OCI-LY1 (cell line): ENCODE results near the gene KSR1.

Experiments used
- H2AFZ ChIP-seq: fragments of 200-600 bp; sonication (generic), shearing (Covaris generic); 2 replicates; pipeline ENCODE4 v1.6.0; 2014; ENCODE audit warnings: antibody characterized with exemption, mild to moderate bottlenecking, low read length
- H3F3A ChIP-seq: fragments of 200-600 bp; sonication (generic), shearing (Covaris generic); 2 replicates; pipeline ENCODE4 v1.6.0; 2014; ENCODE audit warnings: mild to moderate bottlenecking, antibody characterized with exemption, low read length, moderate library complexity; ENCODE audit not compliant: insufficient read depth
- H3K27ac ChIP-seq: fragments of 200-600 bp; sonication (generic); 2 replicates; pipeline ENCODE4 v1.5.1; 2014; ENCODE audit warnings: low read length, mixed run types, mild to moderate bottlenecking, low read depth; ENCODE audit not compliant: poor library complexity, severe bottlenecking
- H3K27me3 ChIP-seq: fragments of 200-600 bp; sonication (generic); 2 replicates; pipeline ENCODE4 v1.6.0; 2014; ENCODE audit warnings: antibody characterized with exemption, mild to moderate bottlenecking, low read length, moderate library complexity; ENCODE audit not compliant: insufficient read depth
- H3K36me3 ChIP-seq: fragments of 200-600 bp; sonication (generic); 2 replicates; pipeline ENCODE4 v1.6.1; 2014; ENCODE audit warnings: mild to moderate bottlenecking, antibody characterized with exemption, low read length, moderate library complexity, mixed read lengths; ENCODE audit not compliant: insufficient read depth
- H3K4me1 ChIP-seq: fragments of 200-600 bp; sonication (generic); 2 replicates; pipeline ENCODE4 v1.5.1; 2014; ENCODE audit warnings: mild to moderate bottlenecking, low read length, moderate library complexity; ENCODE audit not compliant: insufficient read depth, severe bottlenecking
- H3K4me2 ChIP-seq: fragments of 200-600 bp; sonication (generic), shearing (Covaris generic); 2 replicates; pipeline ENCODE4 v1.6.1; 2014; ENCODE audit warnings: low read length
- H3K4me3 ChIP-seq: fragments of 200-600 bp; sonication (generic); 2 replicates; pipeline ENCODE4 v1.5.1; 2014; ENCODE audit warnings: low read length, low read depth, mild to moderate bottlenecking, mixed read lengths; ENCODE audit not compliant: poor library complexity, severe bottlenecking
- H3K79me2 ChIP-seq: fragments of 200-600 bp; shearing (Covaris generic); 2 replicates; pipeline ENCODE4 v1.6.1; 2016; ENCODE audit warnings: mixed run types, low read length, mixed read lengths; ENCODE audit not compliant: insufficient read depth
- H3K9ac ChIP-seq: fragments of 200-600 bp; sonication (generic), shearing (Covaris generic); 2 replicates; pipeline ENCODE4 v1.6.1; 2014; ENCODE audit warnings: mild to moderate bottlenecking, low read length, mixed read lengths
- H3K9me2 ChIP-seq: fragments of 200-600 bp; sonication (generic), shearing (Covaris generic); 2 replicates; pipeline ENCODE4 v1.6.1; 2014; ENCODE audit warnings: low read depth, mild to moderate bottlenecking, low read length, mixed read lengths
- H3K9me3 ChIP-seq: fragments of 200-600 bp; shearing (Covaris generic); 2 replicates; pipeline ENCODE4 v1.6.1; 2014; ENCODE audit warnings: low read length, mixed read lengths
- H4K20me1 ChIP-seq: fragments of 200-600 bp; sonication (generic), shearing (Covaris generic); 2 replicates; pipeline ENCODE4 v1.6.0; 2016; ENCODE audit warnings: mild to moderate bottlenecking, low read length; ENCODE audit not compliant: insufficient read depth
- EZH2 ChIP-seq: fragments of 200-600 bp; sonication (generic), shearing (Covaris generic); IDR thresholded peaks from 2 replicates; pipeline ENCODE4 v1.8.0; 2017; ENCODE audit warnings: borderline replicate concordance, mixed run types, mild to moderate bottlenecking, antibody characterized with exemption, low read length, moderate library complexity, mixed read lengths
- TF ChIP-seq, protein P1 (sequence below): fragments of 200-600 bp; sonication (generic), shearing (Covaris generic); IDR thresholded peaks from 2 replicates; pipeline ENCODE4 v1.5.1; 2017; ENCODE audit warnings: mild to moderate bottlenecking, antibody characterized with exemption, low read length, moderate library complexity, mixed read lengths

Gene KSR1

DNA sequence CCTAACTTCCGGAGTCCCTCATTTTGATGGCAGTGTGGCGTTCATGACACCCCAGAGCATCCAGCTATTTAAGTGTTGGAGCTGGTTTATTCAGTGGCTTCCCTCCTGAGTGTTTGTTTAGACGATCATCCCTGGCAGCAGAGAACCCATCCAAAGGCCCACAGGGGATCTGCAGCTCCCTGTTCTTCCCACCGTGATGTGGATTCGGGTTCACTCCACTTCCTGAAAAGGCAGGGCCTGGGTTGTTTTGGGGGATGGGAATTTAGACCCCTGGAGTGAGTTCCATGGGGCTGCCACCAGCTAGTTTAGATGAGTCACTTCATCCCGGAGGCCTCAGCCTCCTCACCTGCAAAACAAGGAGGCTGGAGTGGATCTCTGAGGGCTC lies 2.3 kb downstream of the KSR1 start:
- no peaks in the 10 kb centered on the region for H4K20me1 ChIP-seq
- H3K27me3 ChIP-seq: no peaks in the 10 kb centered on the region; the same call in 1 of the 2 replicates
- H3K4me3 ChIP-seq: no peak overlapping the region
- no peak overlapping the region for H3K9ac ChIP-seq
- H3K79me2 ChIP-seq: no peaks in the 10 kb centered on the region
- no peak overlapping the region for H3K27ac ChIP-seq
- TF ChIP-seq EZH2: no peak
- H3K9me2 ChIP-seq: no peaks in the 10 kb centered on the region
- H3F3A ChIP-seq: no peaks in the 10 kb centered on the region
- H3K9me3 ChIP-seq: no peaks in the 10 kb centered on the region
- H3K36me3 ChIP-seq: no peaks in the 10 kb centered on the region
- H3K4me2 ChIP-seq: no peak overlapping the region
- no peak overlapping the region for H2AFZ ChIP-seq
- H3K4me1 ChIP-seq: peaks cover 8% of the 10 kb centered on the region

DNA sequence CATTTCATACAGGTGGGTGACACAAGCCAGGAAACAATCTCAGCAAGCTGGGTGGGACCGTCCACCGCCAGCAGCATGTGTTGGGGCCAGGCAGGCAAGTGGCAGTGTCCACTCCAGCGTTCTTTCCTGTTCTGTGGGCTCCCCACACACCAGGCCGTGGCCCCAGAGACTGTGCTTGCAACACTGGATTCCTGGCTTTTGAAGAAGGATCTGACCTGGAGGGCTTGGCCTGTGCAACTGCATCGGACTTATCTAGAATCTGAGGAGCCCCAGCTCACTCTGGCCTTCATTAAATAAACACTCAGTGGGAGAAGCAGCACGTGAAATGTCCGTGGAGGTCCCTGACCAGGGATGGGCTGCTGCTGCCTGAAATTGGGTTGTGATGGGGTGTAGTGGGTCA lies 3.2 kb downstream of the KSR1 start:
- Histone ChIP-seq H3K4me2 (no peak overlapping the region), H3K4me1 (peaks cover 8% of the 10 kb centered on the region), H4K20me1 (no peaks in the 10 kb centered on the region), H3F3A (no peaks in the 10 kb centered on the region), H2AFZ (no peak overlapping the region), H3K4me3 (no peak overlapping the region), H3K9me2 (no peaks in the 10 kb centered on the region), H3K27me3 (no peaks in the 10 kb centered on the region; the same call in 1 of the 2 replicates), H3K79me2 (no peaks in the 10 kb centered on the region), H3K36me3 (no peaks in the 10 kb centered on the region), H3K9ac (no peak overlapping the region), H3K9me3 (no peaks in the 10 kb centered on the region), H3K27ac (no peak overlapping the region)
- TF ChIP-seq, protein P1, sequence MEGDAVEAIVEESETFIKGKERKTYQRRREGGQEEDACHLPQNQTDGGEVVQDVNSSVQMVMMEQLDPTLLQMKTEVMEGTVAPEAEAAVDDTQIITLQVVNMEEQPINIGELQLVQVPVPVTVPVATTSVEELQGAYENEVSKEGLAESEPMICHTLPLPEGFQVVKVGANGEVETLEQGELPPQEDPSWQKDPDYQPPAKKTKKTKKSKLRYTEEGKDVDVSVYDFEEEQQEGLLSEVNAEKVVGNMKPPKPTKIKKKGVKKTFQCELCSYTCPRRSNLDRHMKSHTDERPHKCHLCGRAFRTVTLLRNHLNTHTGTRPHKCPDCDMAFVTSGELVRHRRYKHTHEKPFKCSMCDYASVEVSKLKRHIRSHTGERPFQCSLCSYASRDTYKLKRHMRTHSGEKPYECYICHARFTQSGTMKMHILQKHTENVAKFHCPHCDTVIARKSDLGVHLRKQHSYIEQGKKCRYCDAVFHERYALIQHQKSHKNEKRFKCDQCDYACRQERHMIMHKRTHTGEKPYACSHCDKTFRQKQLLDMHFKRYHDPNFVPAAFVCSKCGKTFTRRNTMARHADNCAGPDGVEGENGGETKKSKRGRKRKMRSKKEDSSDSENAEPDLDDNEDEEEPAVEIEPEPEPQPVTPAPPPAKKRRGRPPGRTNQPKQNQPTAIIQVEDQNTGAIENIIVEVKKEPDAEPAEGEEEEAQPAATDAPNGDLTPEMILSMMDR: no peak
- TF ChIP-seq EZH2: no peak

DNA sequence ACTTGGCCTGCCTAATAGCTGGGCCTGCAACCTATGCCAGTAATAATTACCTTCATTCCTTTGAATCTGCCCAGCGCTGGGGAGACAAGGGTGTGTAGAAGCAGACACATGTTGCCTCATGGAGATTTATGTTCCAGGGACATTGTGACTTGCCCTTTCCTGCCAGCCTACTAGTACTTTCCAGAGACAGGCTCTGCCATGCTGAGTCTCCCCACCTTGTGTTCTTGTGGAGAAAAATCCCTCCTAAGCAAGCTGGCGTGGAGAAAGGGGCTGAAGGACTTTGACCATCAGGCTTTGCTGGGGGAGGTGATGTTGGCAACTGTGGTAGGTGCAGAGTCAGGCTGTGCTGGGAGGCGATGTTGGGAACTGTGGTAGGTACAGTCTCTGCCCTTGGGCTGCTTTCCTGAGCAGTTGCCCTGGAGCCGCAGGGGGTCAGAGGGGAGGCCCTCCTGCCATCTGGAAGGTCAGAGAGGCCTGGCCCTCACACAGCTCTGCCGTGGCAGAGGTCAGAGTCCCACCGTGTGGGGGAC lies 4.0 kb downstream of the KSR1 start:
- Histone ChIP-seq H2AFZ (no peak overlapping the region), H3K27me3 (no peaks in the 10 kb centered on the region; the same call in 1 of the 2 replicates), H3K36me3 (no peaks in the 10 kb centered on the region), H3K4me1 (peaks cover 8% of the 10 kb centered on the region), H3K27ac (no peak overlapping the region), H3K4me3 (no peak overlapping the region), H4K20me1 (no peaks in the 10 kb centered on the region), H3K79me2 (no peaks in the 10 kb centered on the region), H3K4me2 (no peak overlapping the region), H3F3A (no peaks in the 10 kb centered on the region), H3K9ac (no peak overlapping the region), H3K9me3 (no peaks in the 10 kb centered on the region), H3K9me2 (no peaks in the 10 kb centered on the region)
- TF ChIP-seq, protein P1: no peak
- no peak for TF ChIP-seq EZH2

DNA sequence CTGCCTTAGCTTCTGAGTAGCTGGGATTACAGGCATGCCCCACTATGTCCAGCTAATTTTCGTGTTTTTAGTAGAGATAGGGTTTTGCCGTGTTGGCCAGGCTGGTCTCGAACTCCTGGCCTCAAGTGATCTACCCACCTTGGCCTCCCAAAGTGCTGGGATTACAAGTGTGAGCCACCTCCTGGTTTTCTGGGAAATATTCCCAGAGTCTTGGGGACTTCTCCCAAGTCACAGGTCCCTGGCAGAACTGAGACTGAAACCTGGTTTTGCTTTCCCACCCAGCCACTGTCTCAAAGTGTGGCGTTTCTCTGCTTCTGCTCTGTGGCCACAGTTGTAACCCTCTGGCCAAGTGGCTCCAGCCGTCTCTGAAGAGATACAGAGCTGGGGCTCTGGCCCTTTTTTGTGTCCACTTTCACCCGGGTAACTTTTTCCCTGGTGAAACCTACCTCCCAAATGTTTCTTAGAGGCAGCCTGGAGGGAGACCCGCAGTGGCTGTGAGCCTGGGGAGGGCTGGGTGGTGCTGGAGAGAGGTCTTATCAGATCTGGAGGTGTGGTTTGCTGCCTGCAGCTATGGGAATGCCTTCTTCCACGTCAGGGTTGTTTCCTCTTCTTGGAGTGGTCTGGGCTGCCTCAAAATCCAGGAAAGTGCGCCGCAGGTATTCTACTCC lies 5.1 kb downstream of the KSR1 start:
- Histone ChIP-seq H3K4me3 (no peak overlapping the region), H3K9me3 (no peaks in the 10 kb centered on the region), H3K27ac (no peak overlapping the region), H4K20me1 (no peaks in the 10 kb centered on the region), H3K27me3 (no peaks in the 10 kb centered on the region; the same call in 1 of the 2 replicates), H3K9me2 (no peaks in the 10 kb centered on the region), H3K9ac (no peak overlapping the region), H3F3A (no peaks in the 10 kb centered on the region), H2AFZ (no peak overlapping the region), H3K79me2 (no peaks in the 10 kb centered on the region), H3K4me2 (no peak overlapping the region), H3K4me1 (peaks cover 8% of the 10 kb centered on the region), H3K36me3 (no peaks in the 10 kb centered on the region)
- no peak for TF ChIP-seq EZH2
- TF ChIP-seq, protein P1: no peak
